Measurements from ENCODE around the gene ORC3. TPM values are rescaled to one million over a fixed set of nuclear protein-coding genes. Genes with fewer than 3 reads are reported as not detected.

ORC3 gene
- total RNA-seq, 1 experiment from 2014 or later: 46.5 TPM

DNA sequence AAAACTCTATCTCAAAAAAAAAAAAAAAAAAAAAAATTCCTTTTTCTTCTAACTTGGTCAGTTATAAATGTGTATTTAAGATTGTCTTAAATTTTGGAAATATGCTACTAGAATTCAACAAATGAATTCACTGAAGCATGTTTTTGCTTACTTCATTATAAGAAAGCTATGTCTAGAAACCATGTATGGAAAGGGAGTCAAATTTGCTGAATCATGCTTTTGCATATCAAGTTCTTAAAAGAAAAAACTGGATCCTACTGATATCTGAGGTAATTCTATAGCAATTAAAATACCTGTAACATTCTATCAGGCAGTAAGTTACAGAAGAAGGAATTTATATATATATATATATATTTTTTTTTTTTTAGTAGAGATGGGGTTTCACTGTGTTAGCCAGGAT, 84.4 kb downstream of the ORC3 start:
- ChIA-PET POLR2A (ENCODE audit: low non-redundant PET) (no interaction called here), CTCF (no interaction called here)
- Histone ChIP-seq H3K9me3 (ENCODE audit: low read depth, low read length, poor library complexity, severe bottlenecking) (no peaks in the 10 kb centered on the region), H3K27me3 (replicated peaks; ENCODE audit: insufficient read depth, low read depth, low read length, poor library complexity) (no peaks in the 10 kb centered on the region), H3K4me3 (ENCODE audit: low read depth, low read length, poor library complexity, severe bottlenecking) (no peak overlapping the region), H3K36me3 (ENCODE audit: insufficient read depth, low read length, poor library complexity, severe bottlenecking) (peaks cover 56% of the 10 kb centered on the region), H3K4me1 (ENCODE audit: insufficient read depth, low read length, poor library complexity, severe bottlenecking) (peaks cover 9% of the 10 kb centered on the region), H3K27ac (ENCODE audit: low read depth, low read length, poor library complexity, severe bottlenecking) (no peak overlapping the region)
- intact Hi-C loops (cut with micrococcal nuclease; ENCODE audit: unreplicated experiment): no loop called here
- DNase-seq (ENCODE audit: low spot score): no peak
- BruUV-seq (replicated peaks): no TSS peak
- TF ChIP-seq EZH2 (IDR thresholded peaks at IDR 0.05; ENCODE audit: borderline replicate concordance, low read depth, low read length, poor library complexity, severe bottlenecking): no peak
- TF ChIP-seq, protein P1, sequence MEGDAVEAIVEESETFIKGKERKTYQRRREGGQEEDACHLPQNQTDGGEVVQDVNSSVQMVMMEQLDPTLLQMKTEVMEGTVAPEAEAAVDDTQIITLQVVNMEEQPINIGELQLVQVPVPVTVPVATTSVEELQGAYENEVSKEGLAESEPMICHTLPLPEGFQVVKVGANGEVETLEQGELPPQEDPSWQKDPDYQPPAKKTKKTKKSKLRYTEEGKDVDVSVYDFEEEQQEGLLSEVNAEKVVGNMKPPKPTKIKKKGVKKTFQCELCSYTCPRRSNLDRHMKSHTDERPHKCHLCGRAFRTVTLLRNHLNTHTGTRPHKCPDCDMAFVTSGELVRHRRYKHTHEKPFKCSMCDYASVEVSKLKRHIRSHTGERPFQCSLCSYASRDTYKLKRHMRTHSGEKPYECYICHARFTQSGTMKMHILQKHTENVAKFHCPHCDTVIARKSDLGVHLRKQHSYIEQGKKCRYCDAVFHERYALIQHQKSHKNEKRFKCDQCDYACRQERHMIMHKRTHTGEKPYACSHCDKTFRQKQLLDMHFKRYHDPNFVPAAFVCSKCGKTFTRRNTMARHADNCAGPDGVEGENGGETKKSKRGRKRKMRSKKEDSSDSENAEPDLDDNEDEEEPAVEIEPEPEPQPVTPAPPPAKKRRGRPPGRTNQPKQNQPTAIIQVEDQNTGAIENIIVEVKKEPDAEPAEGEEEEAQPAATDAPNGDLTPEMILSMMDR (conservative IDR thresholded peaks at IDR 0.05; ENCODE audit: low read depth, low read length): no peak

DNA sequence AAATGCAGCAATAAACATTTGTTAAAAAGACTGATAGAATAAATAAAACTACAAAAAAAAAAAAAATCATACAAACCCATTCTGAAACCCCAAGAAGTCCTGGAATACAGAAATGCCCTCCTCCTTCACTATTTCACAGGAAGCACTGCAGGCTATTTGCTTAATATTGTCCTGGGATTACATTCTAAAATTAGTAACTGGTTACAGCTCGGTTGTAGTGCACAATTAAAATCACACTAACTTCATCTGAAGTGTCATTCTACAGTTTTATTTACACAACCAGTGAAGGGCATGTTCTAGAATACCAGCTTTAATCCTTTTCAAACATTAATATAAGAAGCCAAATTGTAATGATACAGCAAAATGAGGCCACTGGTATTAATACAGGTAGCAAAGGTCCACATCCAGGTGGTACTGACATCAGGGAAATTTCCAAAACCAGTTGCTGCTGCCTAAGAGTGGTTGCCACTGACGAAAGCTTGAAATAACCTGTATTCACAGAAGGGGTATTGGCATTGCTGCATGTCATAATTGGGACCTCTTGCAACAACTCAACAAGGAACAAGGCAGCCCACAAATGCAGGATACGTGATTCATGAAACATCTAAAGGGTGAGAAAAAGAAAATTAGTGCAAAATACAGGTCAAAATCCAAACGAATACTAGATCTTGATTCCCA, 85.2 kb downstream of the ORC3 start:
- ChIA-PET CTCF (no interaction called here), POLR2A (ENCODE audit: low non-redundant PET) (no interaction called here)
- Histone ChIP-seq H3K27me3 (replicated peaks; ENCODE audit: insufficient read depth, low read depth, low read length, poor library complexity) (no peaks in the 10 kb centered on the region), H3K4me1 (ENCODE audit: insufficient read depth, low read length, poor library complexity, severe bottlenecking) (peaks cover 9% of the 10 kb centered on the region), H3K9me3 (ENCODE audit: low read depth, low read length, poor library complexity, severe bottlenecking) (no peaks in the 10 kb centered on the region), H3K4me3 (ENCODE audit: low read depth, low read length, poor library complexity, severe bottlenecking) (no peak overlapping the region), H3K36me3 (ENCODE audit: insufficient read depth, low read length, poor library complexity, severe bottlenecking) (peaks cover 64% of the 10 kb centered on the region), H3K27ac (ENCODE audit: low read depth, low read length, poor library complexity, severe bottlenecking) (no peak overlapping the region)
- DNase-seq (ENCODE audit: low spot score): no peak
- intact Hi-C loops (cut with micrococcal nuclease; ENCODE audit: unreplicated experiment): no loop called here
- TF ChIP-seq, protein P1 (conservative IDR thresholded peaks at IDR 0.05; ENCODE audit: low read depth, low read length): no peak
- TF ChIP-seq EZH2 (IDR thresholded peaks at IDR 0.05; ENCODE audit: borderline replicate concordance, low read depth, low read length, poor library complexity, severe bottlenecking): no peak
- TSS peak; percentile 32 for BruUV-seq (replicated peaks)

DNA sequence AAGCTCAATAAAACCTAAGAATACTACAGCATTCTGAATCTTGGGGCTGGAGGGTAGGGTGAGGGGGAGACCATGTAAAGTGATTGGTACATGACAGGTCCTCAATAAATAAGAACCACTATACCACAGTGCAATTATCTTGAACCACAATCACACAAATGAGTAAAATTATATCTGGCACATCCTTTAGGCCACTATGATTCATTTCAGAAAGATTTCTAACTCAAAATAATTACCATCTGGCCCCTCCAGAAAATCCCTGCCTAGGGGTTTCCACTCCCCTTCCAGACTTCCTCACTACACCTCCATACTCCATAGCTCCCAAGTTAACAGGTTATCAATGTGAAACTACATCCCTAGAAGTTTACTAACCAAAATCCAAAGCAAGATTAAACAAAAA, 92.4 kb downstream of the ORC3 start:
- intact Hi-C loops (cut with micrococcal nuclease; ENCODE audit: unreplicated experiment): no loop called here
- Histone ChIP-seq H3K36me3 (ENCODE audit: insufficient read depth, low read length, poor library complexity, severe bottlenecking) (peaks cover 30% of the 10 kb centered on the region), H3K4me1 (ENCODE audit: insufficient read depth, low read length, poor library complexity, severe bottlenecking) (no peaks in the 10 kb centered on the region), H3K4me3 (ENCODE audit: low read depth, low read length, poor library complexity, severe bottlenecking) (no peak overlapping the region), H3K9me3 (ENCODE audit: low read depth, low read length, poor library complexity, severe bottlenecking) (no peaks in the 10 kb centered on the region), H3K27ac (ENCODE audit: low read depth, low read length, poor library complexity, severe bottlenecking) (no peak overlapping the region), H3K27me3 (replicated peaks; ENCODE audit: insufficient read depth, low read depth, low read length, poor library complexity) (no peaks in the 10 kb centered on the region)
- no peak for TF ChIP-seq EZH2 (IDR thresholded peaks at IDR 0.05; ENCODE audit: borderline replicate concordance, low read depth, low read length, poor library complexity, severe bottlenecking)
- TF ChIP-seq, protein P1 (conservative IDR thresholded peaks at IDR 0.05; ENCODE audit: low read depth, low read length): no peak
- ChIA-PET POLR2A (ENCODE audit: low non-redundant PET) (no interaction called here), CTCF (no interaction called here)
- BruUV-seq (replicated peaks): no TSS peak
- DNase-seq (ENCODE audit: low spot score): no peak
